GM12878 (cell line): ENCODE data around the gene FAM163A. TPM values are rescaled to one million over a fixed set of nuclear protein-coding genes. Genes with fewer than 3 reads are reported as not detected.

Source experiments
- ATAC-seq: fragments of 200-7000 bp; cut with Tn5 transposase; 3 replicates; pipeline ENCODE4 v1.9.1; 2020; ENCODE audit warnings: mild to moderate bottlenecking, moderate library complexity
- BruUV-seq: library from RNA; stranded (reverse); fragments of 400-500 nt; replicated peaks from 2 replicates; lab custom pipeline; 2021; lab: Mats Ljungman, UMichigan
- CTCF ChIA-PET: fragments of 300-600 bp; sonication (Branson Sonifier 250); formaldehyde crosslinking; extraction: SDS; loops from one replicate; lab custom pipeline; 2021; ENCODE audit warnings: inconsistent platforms; lab: Yijun Ruan, JAX
- POLR2A ChIA-PET: fragments of 350-600 bp; formaldehyde crosslinking; extraction: SDS; loops from one replicate; lab custom pipeline; 2021; ENCODE audit warnings: inconsistent platforms; lab: Charles Lee
- RAD21 ChIA-PET: fragments of 300-600 bp; sonication (Branson Sonifier 250); formaldehyde crosslinking; loops from one replicate; lab custom pipeline; 2023; ENCODE audit warnings: antibody characterized with exemption; ENCODE audit not compliant: unreplicated experiment; lab: Charles Lee
- SMC1A ChIA-PET: fragments of 300-600 bp; sonication (Branson Sonifier 250); formaldehyde crosslinking; loops from one replicate; lab custom pipeline; 2023; ENCODE audit not compliant: unreplicated experiment, uncharacterized antibody; lab: Charles Lee
- DNase-seq: peaks from one replicate; pipeline ENCODE4 v3.0.0-alpha.2; 2011; ENCODE audit warnings: low read depth, low spot score
- FAIRE-seq: peaks from 3 replicates; lab custom pipeline; 2011; peaks lifted over from hg19 to GRCh38; lab: Jason Lieb, UNC
- H2AFZ ChIP-seq: 2 replicates; pipeline ENCODE4 v1.6.0; 2011; ENCODE audit warnings: low read depth, low read length, control low read depth; ENCODE audit not compliant: control insufficient read depth
- H3K27ac ChIP-seq: 2 replicates; pipeline ENCODE4 v1.5.1; 2011; ENCODE audit warnings: control low read depth; ENCODE audit not compliant: control insufficient read depth, insufficient read depth
- H3K27me3 ChIP-seq, 2 experiments: replicated peaks in 1 of 2; 2 replicates each; pipeline versions ENCODE4 v1.6.0 to v1.6.1; 2011; ENCODE audit warnings: low read length in 1 of 2; ENCODE audit not compliant: control insufficient read depth in 2 of 2, insufficient read depth in 2 of 2
- H3K36me3 ChIP-seq, 2 experiments: 2 replicates each; pipeline ENCODE4 v1.5.1; 2011; ENCODE audit warnings: low read length in 1 of 2; ENCODE audit not compliant: control insufficient read depth in 2 of 2, insufficient read depth in 2 of 2
- H3K4me1 ChIP-seq: 2 replicates; pipeline ENCODE4 v1.6.1; 2011; ENCODE audit warnings: mild to moderate bottlenecking, low read length, moderate library complexity, mixed read lengths; ENCODE audit not compliant: control insufficient read depth, insufficient read depth
- H3K4me2 ChIP-seq: 2 replicates; pipeline ENCODE4 v1.6.0; 2011; ENCODE audit warnings: control low read depth; ENCODE audit not compliant: control insufficient read depth, insufficient read depth
- H3K4me3 ChIP-seq: fragments of 200-600 bp; sonication (generic); 2 replicates; pipeline ENCODE4 v1.5.1; 2016
- H3K79me2 ChIP-seq: 2 replicates; pipeline ENCODE4 v1.6.0; 2011; ENCODE audit warnings: low read length; ENCODE audit not compliant: control insufficient read depth, insufficient read depth
- H3K9ac ChIP-seq: 2 replicates; pipeline ENCODE4 v1.8.0; 2011; ENCODE audit warnings: low read length, control low read depth, mixed read lengths; ENCODE audit not compliant: control insufficient read depth, insufficient read depth
- H3K9me3 ChIP-seq: replicated peaks from 3 replicates; pipeline ENCODE4 v1.5.1; 2011; ENCODE audit warnings: mild to moderate bottlenecking, low read length; ENCODE audit not compliant: control insufficient read depth, insufficient read depth
- H4K20me1 ChIP-seq: 2 replicates; pipeline ENCODE4 v1.6.0; 2011; ENCODE audit not compliant: control insufficient read depth, insufficient read depth
- ASH2L ChIP-seq: fragments of 300-600, 200-600 bp; sonication (generic); IDR thresholded peaks from 2 replicates; pipeline ENCODE4 v1.6.1; 2017; ENCODE audit warnings: low read depth, mild to moderate bottlenecking, borderline replicate concordance
- ATF7 ChIP-seq: fragments of 450-650 bp; IDR thresholded peaks from 2 replicates; pipeline ENCODE4 v1.6.1; 2016; ENCODE audit warnings: low read depth, mild to moderate bottlenecking
- NFIC ChIP-seq: IDR thresholded peaks from 2 replicates; pipeline ENCODE4 v1.6.1; 2012; ENCODE audit warnings: low read depth, mild to moderate bottlenecking, inconsistent platforms, low read length, moderate library complexity
- SPI1 ChIP-seq: IDR thresholded peaks from 2 replicates; pipeline ENCODE4 v1.6.1; 2011; ENCODE audit warnings: low read depth, mild to moderate bottlenecking, low read length, moderate library complexity, borderline replicate concordance; ENCODE audit not compliant: insufficient read depth
- TCF3 ChIP-seq: IDR thresholded peaks from 2 replicates; pipeline ENCODE4 v1.6.1; 2012; ENCODE audit warnings: low read depth, mild to moderate bottlenecking, low read length, borderline replicate concordance; ENCODE audit not compliant: insufficient read depth
- ZSCAN29 ChIP-seq: fragments of 450-650 bp; IDR thresholded peaks from 2 replicates; pipeline ENCODE4 v1.6.1; 2017; ENCODE audit warnings: mild to moderate bottlenecking, moderate library complexity
- WGBS: methylation state at CpG from one replicate; pipeline ENCODE4 v1.1.6; 2016; ENCODE audit warnings: low lambda C conversion rate; ENCODE audit not compliant: insufficient replicate concordance, insufficient coverage; ENCODE audit errors: missing lambda C conversion rate; 5-methylcytosine and 5-hydroxymethylcytosine counted together
- in situ Hi-C: fragments of 300-500 bp; cut with MboI; formaldehyde crosslinking; loops from 9 replicates; pipeline ENCODE4 v1.14.3; 2018; ENCODE audit warnings: mixed read lengths
- intact Hi-C: fragments of 100-400 bp; cut with micrococcal nuclease; formaldehyde crosslinking; loops from one replicate; pipeline ENCODE4 v1.14.2; 2022; ENCODE audit not compliant: unreplicated experiment
- polyA plus RNA-seq, 11 experiments: library from polyadenylated mRNA; depleted of rRNA in 4 of 11; unstranded in 6 of 11; stranded (reverse) in 5 of 11; fragments of >200 nt; fragmentation: Nextera tagmentation in 4 of 11; fragmentation: Illumina TruSeq in 1 of 11; extraction: Ambion mirVana in 4 of 11; extraction: Trizol in 1 of 11; gene quantifications; 1 replicate in 1 of 11; 2 replicates in 10 of 11; pipeline versions ENCODE4 v1.2.1 to v1.2.3, GENCODE V29; 2011 to 2016; ENCODE audit warnings: inconsistent platforms in 2 of 11, missing spikeins in 2 of 11, low read depth in 1 of 11
- total RNA-seq, 4 experiments: library from RNA; depleted of rRNA in 3 of 4; stranded (reverse); fragments of >200 nt in 3 of 4; fragmentation: Illumina TruSeq in 1 of 4; extraction: Trizol in 1 of 4; gene quantifications; 2 replicates each; pipeline versions ENCODE4 v1.2.1 to v1.2.3, GENCODE V29; 2013 to 2021
- TF ChIP-seq, protein P1 (sequence below): fragments of 450-650 bp; IDR thresholded peaks from 2 replicates; pipeline ENCODE4 v1.6.1; 2016; ENCODE audit warnings: mild to moderate bottlenecking, moderate library complexity, borderline replicate concordance
- TF ChIP-seq, protein P2 (sequence below): IDR thresholded peaks from 2 replicates; pipeline ENCODE4 v1.6.1; 2012; ENCODE audit warnings: mild to moderate bottlenecking, low read depth, low read length
- TF ChIP-seq, protein P3 (sequence below): IDR thresholded peaks from 2 replicates; pipeline ENCODE4 v1.6.1; 2011; ENCODE audit warnings: low read depth, mild to moderate bottlenecking, low read length, moderate library complexity, borderline replicate concordance; ENCODE audit errors: extremely low read depth

The FAM163A gene
- total and polyA plus RNA-seq, 10 of the 15 experiments (the other 5 are each of a cell fraction or from before 2014, with no cell fraction given), result not detected

DNA sequence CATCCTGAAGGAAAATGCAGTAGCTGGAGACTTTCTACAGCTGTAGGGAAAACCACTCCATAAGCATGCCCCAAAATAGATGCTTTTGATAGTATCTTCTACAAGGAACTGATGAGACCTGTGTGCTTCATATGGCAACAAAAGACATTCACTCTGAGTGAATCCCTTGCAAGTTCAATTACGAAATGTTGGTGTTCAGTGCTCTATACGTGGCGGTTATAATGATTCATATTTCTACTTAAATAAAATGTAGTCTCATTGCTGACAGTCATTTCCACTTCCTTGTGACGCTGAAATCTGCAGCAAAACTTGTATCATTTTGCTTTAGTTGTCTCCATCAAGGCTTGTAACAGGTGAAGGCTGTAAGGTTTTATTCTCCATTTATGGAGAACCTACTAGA lies 113.9 kb downstream of the FAM163A start:
- intact Hi-C loops, result no loop called here
- Histone ChIP-seq H3K4me3 (no peak overlapping the region), H3K27ac (no peak overlapping the region), H3K36me3 (peaks cover 0 to 3% of the 10 kb centered on the region in 2 experiments; a peak in 2 of 4 replicates), H2AFZ (no peak overlapping the region), H3K79me2 (no peaks in the 10 kb centered on the region), H3K9ac (no peak overlapping the region), H4K20me1 (no peaks in the 10 kb centered on the region), H3K4me2 (no peak overlapping the region), H3K27me3 (no peaks in the 10 kb centered on the region), H3K9me3 (no peaks in the 10 kb centered on the region), H3K4me1 (no peaks in the 10 kb centered on the region)
- WGBS, result 98% methylated on average over 4 of the region's 4 CpGs
- ChIA-PET RAD21 (no interaction called here), SMC1A (no interaction called here), CTCF (no interaction called here), POLR2A (no interaction called here)
- ATAC-seq (no peak), DNase-seq (no peak), FAIRE-seq (no peak)
- in situ Hi-C loops, result loop anchor here (25.0 kb wide), 1 partner anchor 630 kb away; no protein-coding TSS in a partner anchor
- BruUV-seq, result no TSS peak
- no peak for TF ChIP-seq ATF7
- no peak for TF ChIP-seq SPI1
- no peak for TF ChIP-seq ZSCAN29
- no peak for TF ChIP-seq ASH2L
- no peak for TF ChIP-seq TCF3
- TF ChIP-seq, protein P1, sequence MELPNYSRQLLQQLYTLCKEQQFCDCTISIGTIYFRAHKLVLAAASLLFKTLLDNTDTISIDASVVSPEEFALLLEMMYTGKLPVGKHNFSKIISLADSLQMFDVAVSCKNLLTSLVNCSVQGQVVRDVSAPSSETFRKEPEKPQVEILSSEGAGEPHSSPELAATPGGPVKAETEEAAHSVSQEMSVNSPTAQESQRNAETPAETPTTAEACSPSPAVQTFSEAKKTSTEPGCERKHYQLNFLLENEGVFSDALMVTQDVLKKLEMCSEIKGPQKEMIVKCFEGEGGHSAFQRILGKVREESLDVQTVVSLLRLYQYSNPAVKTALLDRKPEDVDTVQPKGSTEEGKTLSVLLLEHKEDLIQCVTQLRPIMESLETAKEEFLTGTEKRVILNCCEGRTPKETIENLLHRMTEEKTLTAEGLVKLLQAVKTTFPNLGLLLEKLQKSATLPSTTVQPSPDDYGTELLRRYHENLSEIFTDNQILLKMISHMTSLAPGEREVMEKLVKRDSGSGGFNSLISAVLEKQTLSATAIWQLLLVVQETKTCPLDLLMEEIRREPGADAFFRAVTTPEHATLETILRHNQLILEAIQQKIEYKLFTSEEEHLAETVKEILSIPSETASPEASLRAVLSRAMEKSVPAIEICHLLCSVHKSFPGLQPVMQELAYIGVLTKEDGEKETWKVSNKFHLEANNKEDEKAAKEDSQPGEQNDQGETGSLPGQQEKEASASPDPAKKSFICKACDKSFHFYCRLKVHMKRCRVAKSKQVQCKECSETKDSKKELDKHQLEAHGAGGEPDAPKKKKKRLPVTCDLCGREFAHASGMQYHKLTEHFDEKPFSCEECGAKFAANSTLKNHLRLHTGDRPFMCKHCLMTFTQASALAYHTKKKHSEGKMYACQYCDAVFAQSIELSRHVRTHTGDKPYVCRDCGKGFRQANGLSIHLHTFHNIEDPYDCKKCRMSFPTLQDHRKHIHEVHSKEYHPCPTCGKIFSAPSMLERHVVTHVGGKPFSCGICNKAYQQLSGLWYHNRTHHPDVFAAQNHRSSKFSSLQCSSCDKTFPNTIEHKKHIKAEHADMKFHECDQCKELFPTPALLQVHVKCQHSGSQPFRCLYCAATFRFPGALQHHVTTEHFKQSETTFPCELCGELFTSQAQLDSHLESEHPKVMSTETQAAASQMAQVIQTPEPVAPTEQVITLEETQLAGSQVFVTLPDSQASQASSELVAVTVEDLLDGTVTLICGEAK, result no peak
- TF ChIP-seq NFIC, result no peak
- TF ChIP-seq, protein P2, sequence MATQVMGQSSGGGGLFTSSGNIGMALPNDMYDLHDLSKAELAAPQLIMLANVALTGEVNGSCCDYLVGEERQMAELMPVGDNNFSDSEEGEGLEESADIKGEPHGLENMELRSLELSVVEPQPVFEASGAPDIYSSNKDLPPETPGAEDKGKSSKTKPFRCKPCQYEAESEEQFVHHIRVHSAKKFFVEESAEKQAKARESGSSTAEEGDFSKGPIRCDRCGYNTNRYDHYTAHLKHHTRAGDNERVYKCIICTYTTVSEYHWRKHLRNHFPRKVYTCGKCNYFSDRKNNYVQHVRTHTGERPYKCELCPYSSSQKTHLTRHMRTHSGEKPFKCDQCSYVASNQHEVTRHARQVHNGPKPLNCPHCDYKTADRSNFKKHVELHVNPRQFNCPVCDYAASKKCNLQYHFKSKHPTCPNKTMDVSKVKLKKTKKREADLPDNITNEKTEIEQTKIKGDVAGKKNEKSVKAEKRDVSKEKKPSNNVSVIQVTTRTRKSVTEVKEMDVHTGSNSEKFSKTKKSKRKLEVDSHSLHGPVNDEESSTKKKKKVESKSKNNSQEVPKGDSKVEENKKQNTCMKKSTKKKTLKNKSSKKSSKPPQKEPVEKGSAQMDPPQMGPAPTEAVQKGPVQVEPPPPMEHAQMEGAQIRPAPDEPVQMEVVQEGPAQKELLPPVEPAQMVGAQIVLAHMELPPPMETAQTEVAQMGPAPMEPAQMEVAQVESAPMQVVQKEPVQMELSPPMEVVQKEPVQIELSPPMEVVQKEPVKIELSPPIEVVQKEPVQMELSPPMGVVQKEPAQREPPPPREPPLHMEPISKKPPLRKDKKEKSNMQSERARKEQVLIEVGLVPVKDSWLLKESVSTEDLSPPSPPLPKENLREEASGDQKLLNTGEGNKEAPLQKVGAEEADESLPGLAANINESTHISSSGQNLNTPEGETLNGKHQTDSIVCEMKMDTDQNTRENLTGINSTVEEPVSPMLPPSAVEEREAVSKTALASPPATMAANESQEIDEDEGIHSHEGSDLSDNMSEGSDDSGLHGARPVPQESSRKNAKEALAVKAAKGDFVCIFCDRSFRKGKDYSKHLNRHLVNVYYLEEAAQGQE, result no peak
- TF ChIP-seq, protein P3, sequence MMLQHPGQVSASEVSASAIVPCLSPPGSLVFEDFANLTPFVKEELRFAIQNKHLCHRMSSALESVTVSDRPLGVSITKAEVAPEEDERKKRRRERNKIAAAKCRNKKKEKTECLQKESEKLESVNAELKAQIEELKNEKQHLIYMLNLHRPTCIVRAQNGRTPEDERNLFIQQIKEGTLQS, result no peak
